OCI-LY7 (cell line): Measurements from ENCODE around the gene TWIST2.

Experiments used
- EZH2phosphoT487 ChIP-seq: fragments of 200-600 bp; sonication (generic); IDR thresholded peaks from 2 replicates; pipeline ENCODE4 v1.6.1; 2018; ENCODE audit warnings: low read depth, borderline replicate concordance, mild to moderate bottlenecking, mixed run types, antibody characterized with exemption, low read length, moderate library complexity, mixed read lengths
- TF ChIP-seq, protein P1 (sequence below): fragments of 200-600 bp; sonication (generic); conservative IDR thresholded peaks from 2 replicates; pipeline ENCODE4 v1.5.1; 2014; ENCODE audit warnings: mild to moderate bottlenecking, antibody characterized with exemption, low read length, moderate library complexity, mixed read lengths

DNA sequence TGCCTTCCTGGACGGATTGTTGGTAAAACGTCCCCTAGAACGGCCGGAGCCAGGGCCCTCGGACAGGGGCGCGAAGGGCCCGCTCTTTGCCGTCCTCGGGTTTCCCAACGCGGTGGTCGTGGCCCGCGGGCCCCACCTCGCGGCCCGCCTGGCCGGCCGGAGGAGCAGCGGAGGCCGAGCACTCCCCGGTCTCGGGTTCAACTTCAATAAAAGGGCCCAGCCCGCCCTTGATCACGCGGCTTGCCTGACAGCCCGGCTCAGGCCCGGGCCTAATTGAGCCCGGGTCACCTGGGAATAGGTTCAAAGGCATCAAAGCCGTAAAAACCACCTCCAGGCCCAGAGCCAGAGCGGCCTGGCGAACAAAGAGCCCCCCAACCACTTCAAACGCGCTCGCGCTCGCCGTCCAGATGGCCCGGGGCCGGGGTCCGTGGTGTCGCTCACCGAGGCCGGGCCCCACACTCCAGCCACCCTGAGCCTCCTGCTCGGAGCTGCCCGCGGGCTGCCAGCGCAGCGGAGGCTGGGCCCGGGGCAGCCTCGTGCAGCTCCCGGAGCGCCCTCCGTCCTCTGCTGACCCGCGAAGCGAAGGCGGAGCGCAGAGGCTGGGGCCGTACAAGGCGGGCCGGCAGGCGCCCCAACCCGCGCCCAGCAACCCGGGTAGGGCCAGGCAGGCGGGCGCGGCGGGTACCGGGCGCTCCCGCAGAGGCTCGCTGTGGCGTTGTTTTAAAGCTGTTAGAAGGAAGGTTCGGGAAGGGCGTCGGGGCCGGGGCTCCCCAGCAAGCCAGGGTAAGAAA is 1.1 kb upstream of the TWIST2 start:
- TF ChIP-seq, protein P1, sequence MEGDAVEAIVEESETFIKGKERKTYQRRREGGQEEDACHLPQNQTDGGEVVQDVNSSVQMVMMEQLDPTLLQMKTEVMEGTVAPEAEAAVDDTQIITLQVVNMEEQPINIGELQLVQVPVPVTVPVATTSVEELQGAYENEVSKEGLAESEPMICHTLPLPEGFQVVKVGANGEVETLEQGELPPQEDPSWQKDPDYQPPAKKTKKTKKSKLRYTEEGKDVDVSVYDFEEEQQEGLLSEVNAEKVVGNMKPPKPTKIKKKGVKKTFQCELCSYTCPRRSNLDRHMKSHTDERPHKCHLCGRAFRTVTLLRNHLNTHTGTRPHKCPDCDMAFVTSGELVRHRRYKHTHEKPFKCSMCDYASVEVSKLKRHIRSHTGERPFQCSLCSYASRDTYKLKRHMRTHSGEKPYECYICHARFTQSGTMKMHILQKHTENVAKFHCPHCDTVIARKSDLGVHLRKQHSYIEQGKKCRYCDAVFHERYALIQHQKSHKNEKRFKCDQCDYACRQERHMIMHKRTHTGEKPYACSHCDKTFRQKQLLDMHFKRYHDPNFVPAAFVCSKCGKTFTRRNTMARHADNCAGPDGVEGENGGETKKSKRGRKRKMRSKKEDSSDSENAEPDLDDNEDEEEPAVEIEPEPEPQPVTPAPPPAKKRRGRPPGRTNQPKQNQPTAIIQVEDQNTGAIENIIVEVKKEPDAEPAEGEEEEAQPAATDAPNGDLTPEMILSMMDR = no peak
- no peak for TF ChIP-seq EZH2phosphoT487
